Erythroblast (primary cell): ENCODE results near the gene SLC43A2.

Source experiments
- GATA1 ChIP-seq: IDR thresholded peaks from 2 replicates; pipeline ENCODE4 v1.6.1; 2011; ENCODE audit warnings: low read depth, mild to moderate bottlenecking, control low read depth, low read length, moderate library complexity
- POLR2A ChIP-seq: IDR thresholded peaks from 2 replicates; pipeline ENCODE4 v1.6.1; 2011; ENCODE audit warnings: mild to moderate bottlenecking, low read length

GRCh38 chr17:1571341-1571704, 57.3 kb downstream of the SLC43A2 start:
- TF ChIP-seq POLR2A, result no peak
- no peak for TF ChIP-seq GATA1
